SK-N-MC (cell line): ENCODE results near the gene AFF3.

ENCODE experiments used
- DNase-seq: peaks from one replicate; pipeline ENCODE4 v3.0.0-alpha.2; 2011; ENCODE audit warnings: low read depth, low spot score
- H3K27ac ChIP-seq: fragments of 200-600 bp; sonication (generic); 2 replicates; pipeline ENCODE4 v1.5.1; 2016; ENCODE audit warnings: mixed run types
- H3K36me3 ChIP-seq: fragments of 200-600 bp; sonication (generic); 2 replicates; pipeline ENCODE4 v1.6.1; 2017; ENCODE audit warnings: antibody characterized with exemption, low read length, mixed read lengths; ENCODE audit not compliant: insufficient read depth
- H3K4me3 ChIP-seq: fragments of 200-600 bp; sonication (generic); 2 replicates; pipeline ENCODE4 v1.5.1; 2016
- H3K9ac ChIP-seq: fragments of 200-600 bp; sonication (generic); 2 replicates; pipeline ENCODE4 v1.8.0; 2017; ENCODE audit warnings: mixed run types, mixed read lengths; ENCODE audit not compliant: insufficient read length
- H3K9me3 ChIP-seq: fragments of 200-600 bp; sonication (generic); 2 replicates; pipeline ENCODE4 v1.6.1; 2017; ENCODE audit warnings: low read depth, mild to moderate bottlenecking, antibody characterized with exemption, low read length, moderate library complexity, mixed read lengths
- EZH2 ChIP-seq: fragments of 200-600 bp; sonication (generic); IDR thresholded peaks from one replicate; pipeline ENCODE4 v1.6.1; 2017; ENCODE audit warnings: antibody characterized with exemption
- FOXP2 ChIP-seq: optimal IDR thresholded peaks from 2 replicates; pipeline ENCODE3; 2011; ENCODE audit warnings: mild to moderate bottlenecking, moderate library complexity; ENCODE audit not compliant: insufficient read depth; ENCODE audit errors: extremely low read length, control extremely low read depth
- POLR2AphosphoS5 ChIP-seq: IDR thresholded peaks from 2 replicates; pipeline ENCODE4 v1.6.1; 2012; ENCODE audit warnings: mild to moderate bottlenecking, low read depth, low read length, borderline replicate concordance

The AFF3 gene

DNA sequence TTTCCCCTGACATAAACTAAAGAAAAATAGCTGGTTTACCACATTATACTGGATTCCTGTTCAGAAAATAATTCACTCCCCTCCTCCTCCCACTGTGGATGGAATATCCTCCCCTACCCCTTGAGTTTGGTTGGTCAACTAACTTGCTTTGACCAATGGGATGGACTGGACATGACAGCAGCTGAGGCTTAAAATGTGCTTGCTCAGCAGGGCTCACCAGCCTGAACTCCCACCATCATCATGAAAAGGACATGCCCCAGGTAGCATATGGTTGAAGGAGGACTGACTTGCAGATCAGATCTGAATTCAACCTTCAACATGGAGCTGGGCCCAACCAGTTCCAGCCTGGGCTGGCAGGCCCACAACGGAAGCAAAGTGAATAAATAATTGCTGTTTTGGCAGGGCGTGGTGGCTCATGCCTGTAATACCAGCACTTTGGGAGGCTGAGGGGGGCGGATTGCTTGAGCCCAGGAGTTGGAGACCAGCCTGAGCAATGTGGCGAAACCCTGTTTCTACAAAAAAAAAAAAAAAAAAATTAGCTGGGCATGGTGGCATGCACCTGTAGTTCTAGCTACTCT is 284.4 kb downstream of the AFF3 start:
- Histone ChIP-seq H3K36me3 (no peaks in the 10 kb centered on the region), H3K9ac (no peak overlapping the region), H3K9me3 (no peaks in the 10 kb centered on the region), H3K4me3 (no peak overlapping the region), H3K27ac (no peak overlapping the region)
- TF ChIP-seq EZH2 = no peak
- TF ChIP-seq FOXP2 = no peak
- no peak for TF ChIP-seq POLR2AphosphoS5
- no peak for DNase-seq

DNA sequence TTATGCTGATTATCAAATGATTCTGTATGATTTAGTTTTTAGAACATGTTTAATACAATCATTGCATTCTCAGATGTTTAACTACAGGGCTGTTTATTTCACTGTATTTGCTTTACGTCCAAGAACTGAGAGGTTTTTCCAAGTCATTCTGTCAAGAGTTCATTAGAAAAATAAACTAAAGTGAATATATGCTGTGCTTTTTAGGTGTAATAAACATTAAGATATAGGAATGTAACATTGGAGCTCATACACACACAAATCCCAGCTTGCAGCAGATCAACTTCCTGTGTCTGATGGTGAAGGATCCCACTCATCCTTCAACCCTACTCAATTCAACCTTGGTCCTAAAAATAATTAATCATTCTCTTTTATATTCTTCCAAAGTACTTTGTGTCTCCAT is 285.0 kb downstream of the AFF3 start:
- Histone ChIP-seq H3K4me3 (no peak overlapping the region), H3K9me3 (no peaks in the 10 kb centered on the region), H3K27ac (no peak overlapping the region), H3K36me3 (no peaks in the 10 kb centered on the region), H3K9ac (no peak overlapping the region)
- no peak for DNase-seq
- TF ChIP-seq FOXP2 (no peak), EZH2 (no peak), POLR2AphosphoS5 (no peak)

DNA sequence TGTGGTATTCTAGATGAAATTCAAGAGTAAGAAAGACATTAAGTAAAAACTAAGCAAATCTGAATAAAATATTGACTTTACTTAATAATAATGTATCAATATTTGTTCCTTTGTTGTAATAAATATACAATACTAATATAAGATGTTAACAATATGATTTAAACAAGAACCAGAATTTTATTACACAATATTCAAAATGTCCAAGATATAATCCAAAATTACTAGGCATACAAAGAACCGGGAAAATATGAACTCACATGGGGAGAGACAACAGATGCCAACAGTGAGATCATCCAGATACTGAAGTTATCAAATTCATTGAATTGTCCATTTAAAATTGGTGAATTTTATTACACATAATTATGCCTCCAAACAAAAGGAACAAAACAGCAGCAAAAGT is 286.3 kb downstream of the AFF3 start:
- DNase-seq = no peak
- Histone ChIP-seq H3K9me3 (no peaks in the 10 kb centered on the region), H3K36me3 (no peaks in the 10 kb centered on the region), H3K4me3 (no peak overlapping the region), H3K27ac (no peak overlapping the region), H3K9ac (no peak overlapping the region)
- TF ChIP-seq POLR2AphosphoS5 (no peak), EZH2 (no peak), FOXP2 (no peak)

DNA sequence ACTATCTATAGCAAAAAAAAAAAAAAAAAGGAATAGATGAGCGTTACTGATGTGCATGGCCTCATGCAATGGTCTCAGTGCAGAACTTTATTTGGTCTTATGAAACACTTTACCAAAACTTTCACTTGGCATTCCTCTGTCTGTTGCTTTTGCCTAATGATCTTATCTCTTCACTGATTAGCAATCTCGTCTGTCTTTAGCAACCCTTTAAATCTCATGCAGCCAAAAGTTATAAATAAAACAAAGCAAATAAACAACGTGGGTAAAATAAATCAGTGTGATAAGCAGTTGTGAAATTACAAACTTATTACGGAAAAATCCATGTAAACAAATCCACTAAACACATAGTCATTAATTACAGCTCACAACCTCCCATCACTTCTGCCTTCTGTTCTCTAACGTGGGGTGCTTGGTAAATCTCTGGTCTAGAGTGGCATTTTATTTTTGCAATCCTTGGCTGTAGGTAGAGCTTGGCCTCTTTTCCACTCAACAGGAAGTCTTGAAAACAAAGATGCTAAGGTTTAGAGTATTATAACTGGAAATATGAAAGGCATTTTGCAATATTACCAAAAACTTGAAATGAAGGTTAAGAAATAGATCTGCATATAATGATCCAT is 288.0 kb downstream of the AFF3 start:
- TF ChIP-seq POLR2AphosphoS5 (no peak), EZH2 (no peak), FOXP2 (no peak)
- Histone ChIP-seq H3K9me3 (no peaks in the 10 kb centered on the region), H3K4me3 (no peak overlapping the region), H3K27ac (no peak overlapping the region), H3K36me3 (no peaks in the 10 kb centered on the region), H3K9ac (no peak overlapping the region)
- DNase-seq = no peak

DNA sequence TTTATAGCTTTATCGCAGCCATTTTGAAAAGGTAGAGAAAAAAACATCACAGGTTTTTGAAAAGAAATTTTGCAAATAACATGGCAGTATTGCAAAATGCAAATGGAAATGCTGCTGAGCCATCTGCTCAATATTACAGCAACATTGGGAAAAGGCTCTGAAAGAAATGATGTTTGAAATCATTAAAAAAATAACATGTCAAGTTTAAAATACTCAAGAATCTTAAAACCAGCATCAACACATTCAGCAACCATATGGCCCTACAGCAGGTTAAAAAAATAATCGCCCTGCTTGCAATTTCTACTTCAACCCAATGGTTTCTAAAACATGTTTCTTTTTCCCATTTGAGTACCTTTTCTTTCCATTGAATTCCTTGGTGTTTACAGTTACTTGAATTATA is 289.4 kb downstream of the AFF3 start:
- no peaks in the 10 kb centered on the region for H3K9me3 ChIP-seq
- H3K27ac ChIP-seq = no peak overlapping the region
- DNase-seq = no peak
- TF ChIP-seq POLR2AphosphoS5 (no peak), EZH2 (no peak), FOXP2 (no peak)
- no peak overlapping the region for H3K9ac ChIP-seq
- no peaks in the 10 kb centered on the region for H3K36me3 ChIP-seq
- H3K4me3 ChIP-seq = no peak overlapping the region

DNA sequence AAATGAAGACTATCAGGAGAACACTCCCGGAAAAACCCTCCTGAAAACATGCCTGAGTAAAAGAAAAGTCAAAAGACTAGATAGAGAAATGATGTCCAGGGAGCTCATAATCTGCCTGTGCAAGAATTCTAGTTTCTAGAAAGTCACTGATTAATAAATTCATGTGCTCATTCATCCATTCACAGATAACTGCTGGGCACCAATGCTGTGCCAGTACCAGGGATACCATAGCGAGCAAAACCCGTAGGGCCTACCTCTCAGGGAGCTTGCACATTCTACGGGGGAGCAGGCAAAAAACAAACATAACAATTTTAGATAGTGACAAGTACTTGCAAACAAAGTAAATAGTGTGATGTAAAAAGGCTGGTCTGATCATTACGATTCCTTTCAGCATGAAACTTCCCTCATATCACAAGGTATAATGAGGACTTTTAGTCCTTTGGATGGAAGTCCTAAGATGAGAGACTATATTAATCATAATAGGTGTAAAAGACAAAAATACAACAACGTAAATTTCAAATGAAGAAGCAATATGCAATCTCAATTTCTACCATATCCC is 289.9 kb downstream of the AFF3 start:
- Histone ChIP-seq H3K9me3 (no peaks in the 10 kb centered on the region), H3K4me3 (no peak overlapping the region), H3K36me3 (no peaks in the 10 kb centered on the region), H3K9ac (no peak overlapping the region), H3K27ac (no peak overlapping the region)
- no peak for DNase-seq
- no peak for TF ChIP-seq POLR2AphosphoS5

DNA sequence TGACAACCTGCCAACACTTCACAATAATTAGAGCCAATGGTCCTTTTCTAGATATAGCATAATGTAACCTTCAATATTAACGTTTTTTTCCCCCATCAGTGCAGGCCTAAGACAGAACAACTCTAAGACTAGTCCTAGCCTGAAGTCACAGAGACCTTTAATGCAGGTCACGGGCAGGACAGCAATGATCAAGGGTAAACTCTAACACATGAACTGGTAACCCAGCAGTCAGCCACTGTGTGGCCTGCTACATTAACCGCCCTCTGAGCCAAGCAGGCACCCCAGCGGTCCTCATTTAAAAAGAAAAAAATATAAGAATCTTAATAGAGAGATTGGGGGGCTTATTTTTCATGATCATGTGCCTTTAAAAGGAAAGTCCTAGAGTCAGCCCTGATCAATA is 290.6 kb downstream of the AFF3 start:
- Histone ChIP-seq H3K9ac (no peak overlapping the region), H3K4me3 (no peak overlapping the region), H3K27ac (no peak overlapping the region), H3K36me3 (no peaks in the 10 kb centered on the region), H3K9me3 (no peaks in the 10 kb centered on the region)
- no peak for DNase-seq
- TF ChIP-seq POLR2AphosphoS5 (no peak), FOXP2 (no peak), EZH2 (no peak)

DNA sequence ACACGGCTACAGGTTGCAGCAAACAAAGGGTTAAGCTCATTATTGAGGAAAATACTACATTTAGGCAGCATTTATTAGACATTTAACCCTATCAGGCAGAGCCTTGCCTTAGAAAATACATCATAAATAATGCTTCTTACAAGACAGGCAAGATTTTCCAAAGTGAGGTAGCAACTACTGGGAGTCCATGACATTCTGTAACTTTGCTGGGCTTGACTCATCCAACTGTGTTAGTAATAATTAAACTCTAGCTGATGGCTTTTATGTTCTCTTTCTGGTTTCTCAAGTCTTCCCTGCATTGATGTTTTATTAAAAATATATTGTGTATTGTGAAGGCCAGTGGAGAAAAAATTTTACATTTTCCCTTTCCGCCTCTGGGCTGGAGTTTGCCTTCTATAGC is 291.3 kb downstream of the AFF3 start:
- TF ChIP-seq FOXP2 (no peak), POLR2AphosphoS5 (no peak), EZH2 (no peak)
- H3K4me3 ChIP-seq = no peak overlapping the region
- no peaks in the 10 kb centered on the region for H3K9me3 ChIP-seq
- H3K36me3 ChIP-seq = no peaks in the 10 kb centered on the region
- no peak for DNase-seq
- no peak overlapping the region for H3K9ac ChIP-seq
- H3K27ac ChIP-seq = no peak overlapping the region
